Activated CD4-positive, alpha-beta T cell treated with anti-CD3 and anti-CD28 coated beads, Interleukin-2, amount 10 ng/mL, durations not matched to agents 24 days and 14 days (primary cell): Measurements from ENCODE around the gene AMBRA1. TPM values are rescaled to one million over a fixed set of nuclear protein-coding genes. Genes with fewer than 3 reads are reported as not detected.

Experiments used
- DNase-seq: peaks from one replicate; pipeline ENCODE4 v3.0.0; 2022
- H3K27ac Mint-ChIP-seq: one replicate; pipeline ENCODE4 v1.8.0; 2022; ENCODE audit warnings: mild to moderate bottlenecking, mixed read lengths
- H3K27me3 Mint-ChIP-seq: one replicate; pipeline ENCODE4 v1.8.0; 2022; ENCODE audit warnings: mixed read lengths
- H3K36me3 Mint-ChIP-seq: one replicate; pipeline ENCODE4 v1.8.0; 2022; ENCODE audit warnings: low read depth, mild to moderate bottlenecking, mixed read lengths
- H3K4me1 Mint-ChIP-seq: one replicate; pipeline ENCODE4 v1.8.0; 2021; ENCODE audit warnings: mixed read lengths
- H3K4me3 Mint-ChIP-seq: one replicate; pipeline ENCODE4 v1.8.0; 2022; ENCODE audit warnings: mild to moderate bottlenecking, moderate library complexity, mixed read lengths
- H3K9me3 Mint-ChIP-seq: one replicate; pipeline ENCODE4 v1.8.0; 2021; ENCODE audit warnings: mixed read lengths
- intact Hi-C: fragments of 100-400 bp; cut with micrococcal nuclease; formaldehyde crosslinking; loops from one replicate; pipeline ENCODE4 v1.15.1; 2023
- total RNA-seq: library from RNA; stranded (reverse); gene quantifications from 2 replicates; pipeline ENCODE4 v1.2.3, GENCODE V29; 2022

The AMBRA1 gene
- total RNA-seq, 1 donor from 2014 or later: 27.7 TPM

GRCh38 chr11:46574656-46575055 lies 19.2 kb downstream of the AMBRA1 start:
- Mint-ChIP-seq H3K4me3 (no peak overlapping the region), H3K36me3 (peaks cover 22% of the 10 kb centered on the region), H3K27me3 (no peaks in the 10 kb centered on the region), H3K27ac (no peak overlapping the region), H3K9me3 (no peaks in the 10 kb centered on the region), H3K4me1 (peaks cover 20% of the 10 kb centered on the region)
- no peak for DNase-seq
- intact Hi-C loops: no loop called here

DNA sequence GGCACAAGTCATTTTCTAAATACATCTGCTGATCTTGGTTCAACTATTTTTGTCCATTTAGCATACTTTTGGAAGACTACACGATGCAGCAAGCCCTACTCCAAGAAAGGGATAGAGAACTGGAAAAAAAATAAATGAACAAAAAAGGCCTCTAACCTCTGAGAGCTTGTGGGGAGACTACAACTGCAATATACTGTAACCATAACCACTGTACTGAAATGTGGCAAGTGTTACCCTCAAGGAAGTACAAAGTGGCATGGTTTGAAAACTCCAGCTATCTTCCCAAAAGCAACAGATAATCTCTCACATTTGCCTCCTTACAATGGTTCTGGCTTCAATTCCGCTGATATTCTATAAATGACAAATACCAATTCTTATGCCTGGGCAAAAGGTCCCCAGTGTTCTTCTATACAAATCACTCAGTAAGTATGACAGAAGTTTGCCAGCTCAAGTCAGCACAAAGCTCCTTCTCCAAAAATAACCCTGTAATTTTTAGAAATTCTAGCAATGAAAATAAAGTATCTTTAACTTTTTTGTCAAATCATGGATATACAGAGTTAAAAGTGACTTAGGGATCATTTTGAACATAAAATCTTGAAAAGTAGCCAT lies 22.9 kb downstream of the AMBRA1 start:
- Mint-ChIP-seq H3K27me3 (no peaks in the 10 kb centered on the region), H3K4me1 (peaks cover 15% of the 10 kb centered on the region), H3K4me3 (no peak overlapping the region), H3K36me3 (peaks cover 11% of the 10 kb centered on the region), H3K9me3 (no peaks in the 10 kb centered on the region), H3K27ac (peak overlapping the region; percentile 48)
- intact Hi-C loops: no loop called here
- DNase-seq: no peak

DNA sequence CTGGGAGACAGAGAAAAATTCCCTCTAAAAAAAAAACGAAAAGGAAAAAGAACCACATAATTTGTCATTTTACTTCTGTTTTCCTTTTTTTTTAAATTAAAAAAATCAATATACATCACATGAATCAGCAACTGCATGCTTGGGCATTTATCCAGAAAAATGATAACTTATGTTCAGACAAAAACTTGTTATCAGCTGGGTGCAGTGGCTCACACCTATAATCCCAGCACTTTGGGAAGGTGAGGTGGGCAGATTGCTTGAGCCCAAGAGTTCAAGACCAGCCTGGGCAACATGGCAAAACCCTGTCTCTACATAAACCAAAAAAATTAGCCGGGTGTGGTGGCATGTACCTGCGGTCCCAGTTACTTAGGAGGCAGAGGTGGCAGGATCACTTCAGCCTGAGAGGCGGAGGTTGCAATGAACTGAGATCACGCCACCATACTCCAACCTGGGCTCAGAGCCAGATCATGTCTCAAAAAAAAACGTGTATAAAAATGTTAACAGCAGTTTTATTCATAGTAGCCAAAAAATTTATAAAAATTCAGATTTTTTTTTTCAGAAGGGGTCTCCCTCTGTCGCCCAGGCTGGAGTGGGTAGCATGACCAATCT lies 28.5 kb downstream of the AMBRA1 start:
- intact Hi-C loops: no loop called here
- DNase-seq: no peak
- no peak overlapping the region for H3K27ac Mint-ChIP-seq
- peaks cover 22% of the 10 kb centered on the region for H3K4me1 Mint-ChIP-seq
- H3K4me3 Mint-ChIP-seq: no peak overlapping the region
- H3K27me3 Mint-ChIP-seq: no peaks in the 10 kb centered on the region
- peaks cover 1% of the 10 kb centered on the region for H3K36me3 Mint-ChIP-seq
- no peaks in the 10 kb centered on the region for H3K9me3 Mint-ChIP-seq

GRCh38 chr11:46564459-46564858 lies 29.4 kb downstream of the AMBRA1 start:
- no peak overlapping the region for H3K4me3 Mint-ChIP-seq
- H3K27me3 Mint-ChIP-seq: no peaks in the 10 kb centered on the region
- H3K27ac Mint-ChIP-seq: no peak overlapping the region
- no peaks in the 10 kb centered on the region for H3K9me3 Mint-ChIP-seq
- no peak for DNase-seq
- H3K36me3 Mint-ChIP-seq: peaks cover 1% of the 10 kb centered on the region
- intact Hi-C loops: no loop called here
- peaks cover 29% of the 10 kb centered on the region for H3K4me1 Mint-ChIP-seq

GRCh38 chr11:46562527-46562926 lies 31.3 kb downstream of the AMBRA1 start:
- no peak for DNase-seq
- H3K9me3 Mint-ChIP-seq: no peaks in the 10 kb centered on the region
- H3K4me1 Mint-ChIP-seq: peaks cover 41% of the 10 kb centered on the region
- intact Hi-C loops: no loop called here
- H3K27ac Mint-ChIP-seq: no peak overlapping the region
- peaks cover 3% of the 10 kb centered on the region for H3K36me3 Mint-ChIP-seq
- H3K4me3 Mint-ChIP-seq: no peak overlapping the region
- no peaks in the 10 kb centered on the region for H3K27me3 Mint-ChIP-seq

- H3K9me3 Mint-ChIP-seq: no peaks in the 10 kb centered on the region
These were observed 33.4 kb downstream of the AMBRA1 start for GRCh38 chr11:46560300-46560991.

DNA sequence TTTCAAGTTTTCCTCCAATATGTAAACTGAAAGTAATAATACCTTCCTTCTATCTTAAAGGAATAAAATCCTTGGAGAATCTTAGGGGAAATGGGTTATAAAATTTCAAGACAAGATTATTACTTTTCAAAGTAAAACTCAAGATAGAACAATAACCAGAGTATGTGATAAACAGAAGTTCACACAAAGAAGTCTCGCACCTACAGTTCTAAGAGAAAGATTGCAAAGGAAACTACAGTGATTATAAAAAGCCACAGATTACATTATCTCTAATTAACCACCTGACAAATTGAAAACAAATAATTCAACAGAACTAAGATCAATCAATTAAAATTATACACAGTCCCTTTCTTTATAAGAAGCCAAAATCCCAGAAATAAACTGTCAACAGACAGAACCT lies 34.0 kb downstream of the AMBRA1 start:
- DNase-seq: no peak
- H3K9me3 Mint-ChIP-seq: no peaks in the 10 kb centered on the region
- intact Hi-C loops: loop anchor here (2.0 to 5.0 kb wide), 2 partner anchors 32 to 57 kb away; partner anchors contain the start of genes AMBRA1, ATG13 and HARBI1
- H3K27ac Mint-ChIP-seq: peak overlapping the region; percentile 0
- H3K4me1 Mint-ChIP-seq: peaks cover 60% of the 10 kb centered on the region
- peak overlapping the region; percentile 89 for H3K4me3 Mint-ChIP-seq
- no peaks in the 10 kb centered on the region for H3K27me3 Mint-ChIP-seq
- peaks cover 6% of the 10 kb centered on the region for H3K36me3 Mint-ChIP-seq

More at GRCh38 chr11:46560300-46560991, 33.4 kb downstream of the AMBRA1 start:
- peak; percentile 81 for DNase-seq
- Mint-ChIP-seq H3K27me3 (no peaks in the 10 kb centered on the region), H3K4me1 (peaks cover 53% of the 10 kb centered on the region), H3K27ac (peak overlapping the region; percentile 87), H3K4me3 (peak overlapping the region; percentile 89), H3K36me3 (peaks cover 6% of the 10 kb centered on the region)
- intact Hi-C loops: loop anchor here (2.0 kb wide), 1 partner anchor 56 kb away; the partner anchor contains the start of genes ATG13 and HARBI1

DNA sequence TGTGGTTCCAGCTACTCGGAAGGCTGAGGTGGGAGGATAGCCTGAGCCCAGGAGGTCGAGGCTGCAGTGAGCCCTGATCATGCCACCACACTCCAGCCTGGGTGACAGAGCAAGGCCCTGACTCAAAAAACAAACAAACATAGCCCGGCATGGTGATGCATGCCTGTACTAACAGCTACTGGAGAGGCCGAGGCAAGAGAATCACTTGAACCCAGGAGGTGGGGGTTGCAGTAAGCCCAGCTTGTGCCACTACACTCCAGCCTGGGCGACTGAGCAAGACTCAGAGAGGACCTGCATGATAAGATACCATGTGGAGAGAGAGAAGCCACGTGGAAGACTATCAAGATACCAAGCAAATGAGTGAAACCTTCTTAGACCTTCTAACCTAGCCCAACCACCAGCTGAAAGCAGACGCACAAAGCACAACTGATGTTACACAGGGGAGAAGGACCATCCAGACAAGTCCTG lies 36.1 kb downstream of the AMBRA1 start:
- H3K27ac Mint-ChIP-seq: no peak overlapping the region
- H3K27me3 Mint-ChIP-seq: no peaks in the 10 kb centered on the region
- intact Hi-C loops: loop anchor here (5.0 kb wide), 1 partner anchor 35 kb away; the partner anchor contains the start of gene AMBRA1
- no peak overlapping the region for H3K4me3 Mint-ChIP-seq
- peaks cover 10% of the 10 kb centered on the region for H3K36me3 Mint-ChIP-seq
- no peaks in the 10 kb centered on the region for H3K9me3 Mint-ChIP-seq
- peak; percentile 60 for DNase-seq
- H3K4me1 Mint-ChIP-seq: peaks cover 71% of the 10 kb centered on the region

- Mint-ChIP-seq H3K27ac (peak overlapping the region; percentile 78), H3K4me3 (peak overlapping the region; percentile 65), H3K36me3 (peaks cover 9% of the 10 kb centered on the region), H3K4me1 (peaks cover 55% of the 10 kb centered on the region), H3K27me3 (no peaks in the 10 kb centered on the region), H3K9me3 (no peaks in the 10 kb centered on the region)
- peak; percentile 83 for DNase-seq
- intact Hi-C loops: loop anchor here (5.0 kb wide), 1 partner anchor 37 kb away; the partner anchor contains the start of gene AMBRA1
These were observed 38.4 kb downstream of the AMBRA1 start for GRCh38 chr11:46555267-46556054.

- peak overlapping the region; percentile 65 for H3K27ac Mint-ChIP-seq
- H3K4me3 Mint-ChIP-seq: peak overlapping the region; percentile 58
- intact Hi-C loops: loop anchor here (5.0 kb wide), 1 partner anchor 38 kb away; the partner anchor contains the start of gene AMBRA1
- peaks cover 9% of the 10 kb centered on the region for H3K36me3 Mint-ChIP-seq
- no peaks in the 10 kb centered on the region for H3K27me3 Mint-ChIP-seq
- no peak for DNase-seq
- H3K9me3 Mint-ChIP-seq: no peaks in the 10 kb centered on the region
- H3K4me1 Mint-ChIP-seq: peaks cover 49% of the 10 kb centered on the region
These were observed 39.3 kb downstream of the AMBRA1 start for GRCh38 chr11:46554213-46555147.

GRCh38 chr11:46553814-46554212 lies 40.0 kb downstream of the AMBRA1 start:
- intact Hi-C loops: no loop called here
- peaks cover 43% of the 10 kb centered on the region for H3K4me1 Mint-ChIP-seq
- no peak for DNase-seq
- no peaks in the 10 kb centered on the region for H3K27me3 Mint-ChIP-seq
- H3K27ac Mint-ChIP-seq: no peak overlapping the region
- peaks cover 9% of the 10 kb centered on the region for H3K36me3 Mint-ChIP-seq
- no peaks in the 10 kb centered on the region for H3K9me3 Mint-ChIP-seq
- H3K4me3 Mint-ChIP-seq: no peak overlapping the region

DNA sequence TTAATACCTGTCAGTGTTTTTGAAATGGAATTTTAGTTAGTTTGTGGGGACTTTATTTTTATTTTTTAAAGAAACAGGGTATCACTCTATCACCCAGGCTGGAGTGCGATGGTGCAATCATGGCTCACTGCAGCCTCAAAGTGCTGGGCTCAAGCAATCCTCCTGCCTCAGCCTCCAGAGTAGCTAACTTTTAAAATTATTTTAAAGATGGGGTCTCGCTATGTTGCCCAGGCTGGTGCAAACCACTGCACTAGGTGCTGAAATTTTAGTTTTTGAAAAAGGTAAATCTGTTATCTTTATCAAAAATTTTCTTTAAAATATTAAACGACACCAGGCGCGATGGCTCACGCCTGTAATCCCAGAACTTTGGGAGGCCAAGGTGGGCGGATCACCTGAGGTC lies 42.6 kb downstream of the AMBRA1 start:
- no peak for DNase-seq
- H3K4me1 Mint-ChIP-seq: peaks cover 32% of the 10 kb centered on the region
- intact Hi-C loops: no loop called here
- no peaks in the 10 kb centered on the region for H3K9me3 Mint-ChIP-seq
- no peaks in the 10 kb centered on the region for H3K27me3 Mint-ChIP-seq
- no peak overlapping the region for H3K27ac Mint-ChIP-seq
- H3K36me3 Mint-ChIP-seq: peaks cover 24% of the 10 kb centered on the region
- H3K4me3 Mint-ChIP-seq: no peak overlapping the region
